Measurements from ENCODE around the gene NDUFS5.
"Not testable (repeated sequence)": the region's sequence is repeated elsewhere in the genome, so short reads cannot be mapped to it uniquely, and the experiment has no call there.

NDUFS5 gene

DNA sequence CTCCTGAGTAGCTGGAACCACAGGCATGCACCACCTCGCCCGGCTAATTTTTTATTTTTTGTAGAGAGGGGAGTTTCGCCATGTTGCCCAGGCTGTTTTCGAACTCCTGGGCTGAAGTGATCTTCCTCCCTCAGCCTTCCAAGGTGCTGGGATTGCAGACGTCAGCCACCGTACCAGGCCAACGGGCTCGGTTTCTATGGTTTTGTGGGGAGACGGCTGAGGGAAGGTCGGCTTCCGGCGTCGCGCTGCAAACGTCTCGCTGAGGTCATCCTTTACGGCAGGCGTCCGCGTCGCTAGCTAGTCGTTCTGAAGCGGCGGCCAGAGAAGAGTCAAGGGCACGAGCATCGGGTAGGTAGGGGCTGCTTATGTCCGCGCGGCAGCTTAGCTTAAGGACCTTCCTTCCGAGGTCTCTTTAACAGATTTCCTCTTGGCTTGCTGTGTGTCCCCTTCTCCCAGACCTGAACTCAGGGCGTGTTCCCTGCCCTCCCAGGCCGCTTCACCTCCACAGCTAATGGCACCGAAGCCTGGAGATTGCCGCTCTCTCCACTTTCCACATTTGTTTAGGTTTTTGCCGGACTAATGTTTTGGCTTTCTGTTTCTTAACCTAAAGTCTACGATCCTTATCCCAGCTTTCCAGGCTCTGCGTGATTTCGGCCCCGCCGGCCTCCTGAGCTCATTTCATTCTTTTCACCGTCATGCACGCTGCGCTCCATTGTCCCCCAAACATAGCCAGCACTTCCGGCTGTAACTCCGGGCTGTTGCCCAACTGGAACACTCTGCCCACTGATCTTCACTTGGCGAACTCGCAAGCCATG is at the start of gene NDUFS5:
NDUFS5 (plus strand) TSS at position 300 of the 815 bp plus-strand sequence. CDS start 2,375 bp downstream, outside the sequence.
- DNase-seq (ENCODE audit: low read depth in 2 of 3, low spot score in 1 of 3) = peak; percentile 70 to 79 (median 74)

DNA sequence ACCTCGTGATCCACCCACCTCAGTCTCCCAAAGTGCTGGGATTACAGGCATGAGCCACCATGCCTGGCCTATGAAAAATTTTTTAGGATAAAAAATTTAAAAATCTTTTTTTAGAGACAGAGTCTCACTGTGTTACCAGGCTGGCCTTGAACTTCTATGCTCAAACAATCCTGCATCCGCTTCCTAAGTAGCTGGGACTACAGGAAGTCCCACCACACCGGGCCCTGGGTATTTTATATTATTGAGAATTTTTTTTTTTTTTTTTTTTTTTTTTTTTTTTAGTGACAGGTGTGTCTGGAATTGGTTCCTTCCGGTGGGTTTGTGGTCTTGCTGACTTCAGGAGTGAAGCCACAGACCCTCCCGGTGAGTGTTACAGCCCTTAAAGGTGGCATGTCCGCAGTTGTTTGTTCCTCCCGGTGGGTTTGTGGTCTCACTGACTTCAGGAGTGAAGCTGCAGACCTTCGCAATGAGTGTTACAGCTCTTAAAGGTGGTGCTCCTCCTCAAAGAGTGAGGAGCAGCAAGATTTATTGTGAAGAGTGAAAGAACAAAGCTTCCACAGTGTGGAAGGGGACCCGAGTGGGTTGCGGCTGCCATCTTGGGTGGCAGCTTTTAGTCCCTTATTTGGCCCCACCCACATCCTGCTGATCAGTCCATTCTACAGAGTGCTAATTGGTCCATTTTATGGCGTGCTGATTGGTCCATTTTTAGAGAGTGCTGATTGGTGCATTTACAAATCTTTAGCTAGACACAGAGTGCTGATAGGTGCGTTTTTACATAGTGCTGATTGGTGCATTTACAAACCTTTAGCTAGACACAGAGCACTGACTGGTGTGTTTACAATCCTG is 48.5 kb upstream of the NDUFS5 start:
- not testable (repeated sequence) for DNase-seq (ENCODE audit: low read depth in 2 of 3, low spot score in 1 of 3)

GRCh38 chr1:38978245-38978542 is 48.0 kb upstream of the NDUFS5 start:
- DNase-seq (ENCODE audit: low read depth in 2 of 3, low spot score in 1 of 3) = not testable (repeated sequence)

DNA sequence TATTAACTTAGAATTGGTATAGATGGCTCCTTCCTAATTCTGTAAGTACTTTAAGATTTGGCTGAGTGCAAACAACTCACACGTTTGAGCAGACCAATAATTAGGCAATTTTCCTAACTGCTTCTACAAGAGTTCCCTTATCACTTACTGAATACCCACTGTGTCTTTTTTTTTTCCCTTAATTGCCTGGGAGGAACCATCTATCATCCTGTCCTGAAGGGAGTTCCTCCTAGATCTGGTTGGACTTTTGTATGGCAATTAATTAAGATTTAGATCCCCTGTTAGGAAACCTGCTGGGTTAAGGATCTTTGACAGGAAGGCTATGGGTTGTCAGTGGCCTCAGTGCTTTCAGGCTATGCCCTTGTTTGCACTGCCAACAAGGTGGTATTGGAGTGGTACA is 46.8 kb upstream of the NDUFS5 start:
- DNase-seq (ENCODE audit: low read depth in 2 of 3, low spot score in 1 of 3) = not testable (repeated sequence)

GRCh38 chr1:38989979-38990378 is 36.2 kb upstream of the NDUFS5 start:
- no peak for DNase-seq (ENCODE audit: low read depth in 2 of 3, low spot score in 1 of 3)

DNA sequence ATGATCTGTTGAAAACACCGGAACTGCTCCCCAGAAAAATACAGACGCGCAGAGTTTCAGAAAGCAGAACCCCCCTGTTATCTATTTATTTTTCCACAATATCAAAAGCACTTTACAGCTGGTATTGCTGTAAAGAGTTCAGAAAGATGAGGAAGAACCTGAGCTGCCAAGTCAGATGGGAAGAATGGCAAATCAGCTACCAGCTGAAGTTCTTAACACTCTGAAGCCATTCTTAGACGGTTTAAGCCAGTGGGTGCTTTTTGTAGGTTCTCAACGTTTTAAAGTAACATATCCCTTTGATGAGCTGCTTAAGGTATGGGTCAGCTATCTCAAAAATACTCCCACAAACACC is 35.8 kb upstream of the NDUFS5 start:
- no peak for DNase-seq (ENCODE audit: low read depth in 2 of 3, low spot score in 1 of 3)

DNA sequence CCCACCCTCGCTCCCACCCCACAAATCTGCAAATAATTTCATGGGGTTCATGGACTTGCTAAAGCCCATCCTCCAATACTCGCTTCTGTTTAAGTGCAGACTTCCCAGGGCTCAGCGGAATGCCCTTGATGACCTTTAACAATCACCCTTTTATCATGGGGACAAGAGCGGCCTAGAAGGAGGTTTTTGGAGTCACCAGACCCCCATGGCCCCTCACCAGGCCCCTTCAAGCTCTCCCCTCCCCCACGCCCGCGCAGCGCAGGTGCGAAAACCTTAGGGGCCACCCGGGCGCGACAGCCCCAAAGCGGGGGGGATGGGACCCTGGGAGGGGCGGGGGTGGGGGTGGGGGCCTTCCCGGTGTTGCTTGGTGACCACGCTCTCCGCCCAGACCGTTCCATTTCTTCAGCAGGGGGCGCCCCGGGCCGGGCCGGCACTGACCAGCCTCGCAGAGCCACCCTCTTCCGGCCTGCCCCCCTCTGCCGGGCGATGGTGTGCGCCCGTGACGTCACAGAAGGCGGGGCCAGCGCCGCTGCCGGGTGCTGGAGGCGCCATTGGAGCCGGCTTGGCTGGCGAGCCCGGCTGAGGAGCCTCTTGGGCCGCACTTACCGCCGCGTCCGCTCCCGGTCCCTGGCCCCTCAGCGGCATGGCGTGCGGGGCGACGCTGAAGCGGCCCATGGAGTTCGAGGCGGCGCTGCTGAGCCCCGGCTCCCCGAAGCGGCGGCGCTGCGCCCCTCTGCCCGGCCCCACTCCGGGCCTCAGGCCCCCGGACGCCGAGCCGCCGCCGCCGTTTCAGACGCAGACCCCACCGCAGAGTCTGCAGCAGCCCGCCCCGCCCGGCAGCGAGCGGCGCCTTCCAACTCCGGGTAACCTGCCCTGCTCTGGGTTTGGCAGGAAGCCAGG is 35.2 kb upstream of the NDUFS5 start, which contains the start of gene AKIRIN1:
AKIRIN1 (plus strand) TSS at position 539 of the 900 bp plus-strand sequence; CDS start at position 644, 105 bp downstream.
- DNase-seq (ENCODE audit: low read depth in 2 of 3, low spot score in 1 of 3) = peak; percentile 96 to 99 (median 98)

DNA sequence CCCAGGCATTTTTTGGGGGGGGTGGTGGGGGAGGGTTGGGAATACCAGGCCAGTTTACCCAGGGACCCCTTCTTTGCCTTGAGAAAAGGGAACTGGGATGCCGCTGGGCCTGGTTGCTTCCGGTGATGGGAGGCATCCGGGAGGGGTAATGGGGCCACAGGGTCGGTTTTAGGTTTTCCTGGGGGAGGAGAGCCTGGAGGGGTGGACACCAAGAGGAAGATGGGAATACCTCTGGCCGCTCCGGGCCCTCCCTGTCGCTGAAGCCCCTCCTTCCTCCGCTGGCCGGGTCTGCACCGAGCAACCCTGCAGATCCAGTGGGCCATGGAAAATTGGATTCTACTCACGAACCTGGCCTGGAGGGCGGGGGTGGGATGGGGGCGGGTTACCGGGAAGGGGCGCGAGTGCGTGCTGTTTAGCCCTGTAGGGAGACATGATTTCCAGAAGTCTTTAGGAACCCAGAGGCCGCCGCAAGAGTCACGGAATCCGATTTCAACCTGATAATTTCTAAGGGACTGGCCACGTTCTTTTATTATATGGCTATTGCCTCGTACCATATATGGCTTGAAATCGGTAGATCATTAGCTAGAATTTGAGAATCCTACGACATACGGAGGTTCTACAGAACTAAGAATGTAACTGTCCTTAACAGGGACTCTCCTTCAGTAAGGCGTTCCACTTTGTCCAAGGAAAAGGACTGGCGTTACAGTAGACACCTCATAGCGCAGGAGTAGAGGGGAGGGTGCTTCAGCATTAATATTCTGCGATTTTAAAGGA is 34.3 kb upstream of the NDUFS5 start:
- DNase-seq (ENCODE audit: low read depth in 2 of 3, low spot score in 1 of 3) = no peak

DNA sequence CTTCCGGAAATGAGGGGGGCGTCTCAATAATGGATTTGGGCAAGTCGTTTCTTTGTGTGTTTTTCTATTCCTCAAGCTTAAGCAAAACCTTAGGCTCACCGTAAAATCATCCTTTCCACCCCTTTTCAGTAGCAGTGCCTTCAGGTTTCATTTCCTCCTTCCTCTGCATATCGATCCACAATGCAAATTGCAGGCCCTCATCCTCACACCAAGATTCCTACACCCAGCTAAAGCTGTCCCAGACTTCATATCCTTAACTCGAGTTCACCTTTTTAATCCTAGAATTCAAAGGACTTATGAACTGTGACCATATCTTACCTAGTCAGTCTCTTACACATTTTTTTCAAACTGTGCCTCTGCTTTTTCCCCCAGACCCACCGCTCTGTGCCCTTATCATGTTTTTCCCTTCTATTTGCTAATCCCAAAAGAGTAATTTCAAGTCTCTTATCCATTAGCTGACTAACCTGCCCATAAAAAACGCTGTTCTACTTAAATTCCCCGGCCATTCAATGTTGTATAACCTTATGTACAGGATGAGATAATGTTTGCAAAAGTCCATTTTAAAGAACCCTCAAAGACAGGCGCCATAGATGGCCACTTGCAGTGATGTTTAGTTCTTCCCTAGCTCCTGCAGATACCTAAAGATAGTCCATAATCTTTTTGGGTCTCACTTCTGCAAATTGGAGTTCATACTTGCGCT is 33.6 kb upstream of the NDUFS5 start:
- no peak for DNase-seq (ENCODE audit: low read depth in 2 of 3, low spot score in 1 of 3)

- no peak for DNase-seq (ENCODE audit: low read depth in 2 of 3, low spot score in 1 of 3)
These were observed 32.0 kb upstream of the NDUFS5 start for GRCh38 chr1:38994196-38994595.

DNA sequence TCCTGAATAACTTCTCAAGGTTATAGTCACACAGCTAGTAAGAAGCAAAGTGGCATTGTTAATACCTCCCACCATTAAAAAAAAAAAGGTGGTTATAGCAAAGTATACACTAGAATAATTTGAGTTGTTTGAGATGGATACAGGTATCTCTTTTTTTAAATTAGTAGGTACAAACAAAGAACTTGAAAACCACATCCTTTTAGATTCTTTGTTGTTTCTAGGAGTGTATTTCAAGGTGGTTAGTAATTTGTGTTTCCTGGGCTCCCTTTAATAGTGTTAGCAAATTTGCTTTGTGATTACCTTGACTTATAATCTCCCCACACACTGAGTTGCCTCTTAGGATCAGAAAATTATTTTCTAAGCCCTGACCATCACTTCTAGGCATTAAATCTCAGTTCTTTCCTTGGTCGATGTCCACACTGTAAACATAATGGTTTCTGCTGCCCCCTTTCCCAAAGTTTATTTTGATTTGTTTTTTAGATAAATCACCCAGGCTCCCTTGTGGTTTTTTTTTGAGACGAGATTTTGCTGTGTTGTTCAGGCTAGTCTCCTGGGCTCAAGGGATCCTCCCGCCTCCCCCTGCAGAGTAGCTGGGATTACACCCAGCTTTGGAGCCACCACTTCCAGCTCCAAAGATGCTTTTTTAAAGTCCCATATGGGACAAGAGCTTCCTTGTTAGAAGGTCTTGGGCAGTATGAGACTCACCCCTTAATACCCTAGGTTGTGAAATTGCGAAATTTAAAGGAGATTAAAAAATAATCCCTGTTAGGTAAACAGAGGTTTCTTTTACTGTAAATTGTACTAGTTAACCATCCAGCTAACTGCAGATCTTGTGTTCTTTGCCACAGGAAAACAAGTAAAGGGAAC is 28.9 kb upstream of the NDUFS5 start:
- DNase-seq (ENCODE audit: low read depth in 2 of 3, low spot score in 1 of 3) = no peak

DNA sequence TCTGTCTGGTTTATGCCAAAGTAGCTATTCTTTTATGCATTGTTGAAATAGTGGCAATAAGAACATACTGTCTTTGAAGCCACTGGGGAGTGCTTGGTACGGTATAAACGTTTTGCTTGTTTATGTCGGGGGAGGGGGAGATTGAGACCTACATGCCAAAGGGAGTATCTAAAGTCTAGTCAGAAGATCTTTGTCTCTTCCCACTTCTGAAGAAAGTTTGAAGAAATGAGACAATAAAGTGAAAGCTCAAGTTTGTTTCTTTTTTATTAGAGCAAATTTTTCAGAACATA is 28.3 kb upstream of the NDUFS5 start:
- no peak for DNase-seq (ENCODE audit: low read depth in 2 of 3, low spot score in 1 of 3)

- DNase-seq (ENCODE audit: low read depth in 2 of 3, low spot score in 1 of 3) = no peak
These were observed 24.4 kb upstream of the NDUFS5 start for GRCh38 chr1:39001516-39002421.

DNA sequence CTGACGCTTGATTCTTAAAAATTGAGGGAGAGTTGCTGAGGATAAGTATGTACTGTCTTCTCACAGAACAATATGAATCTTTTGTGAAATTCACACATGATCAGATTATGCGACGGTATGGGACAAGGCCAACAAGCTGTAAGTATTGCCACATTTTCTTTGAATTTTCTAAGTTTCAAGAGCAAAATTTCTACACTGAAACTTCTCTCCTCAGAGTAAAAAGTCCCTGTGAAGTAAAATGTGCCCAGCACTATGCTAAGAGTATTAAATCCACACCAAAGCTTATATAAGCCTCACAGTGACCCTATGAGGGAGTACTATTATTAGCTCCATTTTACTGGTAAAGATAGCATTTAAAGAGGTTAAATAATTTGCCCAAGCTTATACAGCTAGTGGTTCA is 22.9 kb upstream of the NDUFS5 start:
- DNase-seq (ENCODE audit: low read depth in 2 of 3, low spot score in 1 of 3) = no peak

- DNase-seq (ENCODE audit: low read depth in 2 of 3, low spot score in 1 of 3) = no peak
These were observed 22.4 kb upstream of the NDUFS5 start for GRCh38 chr1:39003794-39004193.

- no peak for DNase-seq (ENCODE audit: low read depth in 2 of 3, low spot score in 1 of 3)
These were observed 19.9 kb upstream of the NDUFS5 start for GRCh38 chr1:39006287-39006686.

DNA sequence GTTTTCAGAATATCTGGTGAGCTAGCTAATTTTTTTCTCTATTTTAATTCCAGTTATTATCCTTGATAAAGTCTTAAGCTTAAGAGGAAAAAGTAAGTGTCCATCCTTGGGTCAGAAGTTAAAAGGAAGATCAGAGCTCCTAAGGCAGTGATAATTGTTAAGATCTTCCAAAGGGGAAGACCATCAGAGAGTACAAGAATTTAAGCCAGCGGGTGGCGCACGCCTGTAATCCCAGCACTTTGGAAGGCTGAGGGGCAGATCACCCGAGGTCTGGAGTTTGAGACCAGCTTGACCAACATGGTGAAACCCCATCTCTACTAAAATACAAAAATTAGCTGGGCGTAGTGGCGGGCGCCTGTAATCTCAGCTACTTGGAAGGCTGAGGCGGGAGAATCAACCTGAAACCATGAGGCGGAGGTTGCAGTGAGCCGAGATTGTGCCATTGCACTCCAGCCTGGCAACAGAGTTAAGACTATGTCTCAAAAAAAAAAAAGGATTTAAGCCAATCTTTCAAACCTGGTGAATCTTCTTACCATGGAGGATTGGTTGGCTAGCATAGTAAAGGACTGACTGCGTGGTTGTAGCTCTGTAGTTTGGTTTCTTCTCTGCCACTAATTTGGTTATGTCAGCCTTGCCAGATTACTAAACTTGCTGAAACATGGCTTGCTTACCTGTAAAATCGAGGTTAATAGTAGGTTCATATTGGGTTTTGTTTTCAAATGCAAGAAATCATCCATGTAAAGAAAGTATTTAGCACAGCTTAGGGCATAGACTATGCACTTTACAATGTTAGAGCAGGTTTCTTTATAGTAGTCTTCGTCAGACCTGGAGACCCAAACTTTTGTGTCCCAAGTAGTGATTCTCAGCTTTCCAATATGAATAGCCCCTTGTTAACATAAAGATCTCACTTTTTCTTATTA is 19.2 kb upstream of the NDUFS5 start:
- DNase-seq (ENCODE audit: low read depth in 2 of 3, low spot score in 1 of 3) = no peak
